Stomach (tissue), 4 donors: ENCODE measurements around the gene FOLH1.

ENCODE experiments used
- POLR2A ChIP-seq, 4 donors: fragments of 450-650 bp; IDR thresholded peaks; one replicate each; pipeline ENCODE4 v1.6.1; 2016; ENCODE audit warnings: antibody characterized with exemption in 4 of 4, control low read depth in 2 of 4, mild to moderate bottlenecking in 1 of 4, moderate library complexity in 1 of 4
- POLR2AphosphoS5 ChIP-seq, 3 donors: sonication (generic); formaldehyde crosslinking; IDR thresholded peaks; one replicate each; pipeline ENCODE4 v1.6.1; 2016; ENCODE audit warnings: antibody characterized with exemption in 3 of 3
- TF ChIP-seq, protein P1 (sequence below), 7 experiments: fragments of 450-650 bp in 4 of 7; fragments of 200-600 bp in 3 of 7; sonication (generic) in 3 of 7; IDR thresholded peaks; one replicate each; pipeline ENCODE4 v1.5.1; 2016 to 2019; ENCODE audit warnings: antibody characterized with exemption in 7 of 7, control low read depth in 2 of 7, mild to moderate bottlenecking in 1 of 7

DNA sequence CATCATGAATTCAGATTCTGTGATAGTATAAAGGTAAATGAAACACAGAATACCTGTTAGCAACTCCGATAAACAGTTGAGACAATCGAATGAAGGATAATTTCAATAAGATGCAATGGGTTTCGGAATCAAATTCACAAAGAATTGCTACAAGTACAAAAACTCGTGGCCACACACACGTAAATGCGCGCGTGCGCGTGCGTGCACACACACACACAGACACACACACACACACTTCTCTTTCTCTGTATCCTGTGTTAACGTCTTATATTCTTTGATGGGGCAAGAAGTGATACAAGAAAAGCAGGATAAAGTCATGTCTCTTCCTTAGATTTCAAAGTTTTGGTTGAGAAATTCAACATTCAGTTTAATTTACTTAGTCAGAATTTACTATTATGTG is 57.2 kb downstream of the FOLH1 start:
- TF ChIP-seq, protein P1, sequence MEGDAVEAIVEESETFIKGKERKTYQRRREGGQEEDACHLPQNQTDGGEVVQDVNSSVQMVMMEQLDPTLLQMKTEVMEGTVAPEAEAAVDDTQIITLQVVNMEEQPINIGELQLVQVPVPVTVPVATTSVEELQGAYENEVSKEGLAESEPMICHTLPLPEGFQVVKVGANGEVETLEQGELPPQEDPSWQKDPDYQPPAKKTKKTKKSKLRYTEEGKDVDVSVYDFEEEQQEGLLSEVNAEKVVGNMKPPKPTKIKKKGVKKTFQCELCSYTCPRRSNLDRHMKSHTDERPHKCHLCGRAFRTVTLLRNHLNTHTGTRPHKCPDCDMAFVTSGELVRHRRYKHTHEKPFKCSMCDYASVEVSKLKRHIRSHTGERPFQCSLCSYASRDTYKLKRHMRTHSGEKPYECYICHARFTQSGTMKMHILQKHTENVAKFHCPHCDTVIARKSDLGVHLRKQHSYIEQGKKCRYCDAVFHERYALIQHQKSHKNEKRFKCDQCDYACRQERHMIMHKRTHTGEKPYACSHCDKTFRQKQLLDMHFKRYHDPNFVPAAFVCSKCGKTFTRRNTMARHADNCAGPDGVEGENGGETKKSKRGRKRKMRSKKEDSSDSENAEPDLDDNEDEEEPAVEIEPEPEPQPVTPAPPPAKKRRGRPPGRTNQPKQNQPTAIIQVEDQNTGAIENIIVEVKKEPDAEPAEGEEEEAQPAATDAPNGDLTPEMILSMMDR (IDR thresholded peaks at IDR 0.05) = no peak
- TF ChIP-seq POLR2A (IDR thresholded peaks at IDR 0.05) (no peak), POLR2AphosphoS5 (IDR thresholded peaks at IDR 0.05) (no peak)
